ENCODE measurements around the gene ACADL. TPM values are rescaled to one million over a fixed set of nuclear protein-coding genes. Genes with fewer than 3 reads are reported as not detected.

The ACADL gene
- total RNA-seq, 1 experiment from 2014 or later, result not detected

DNA sequence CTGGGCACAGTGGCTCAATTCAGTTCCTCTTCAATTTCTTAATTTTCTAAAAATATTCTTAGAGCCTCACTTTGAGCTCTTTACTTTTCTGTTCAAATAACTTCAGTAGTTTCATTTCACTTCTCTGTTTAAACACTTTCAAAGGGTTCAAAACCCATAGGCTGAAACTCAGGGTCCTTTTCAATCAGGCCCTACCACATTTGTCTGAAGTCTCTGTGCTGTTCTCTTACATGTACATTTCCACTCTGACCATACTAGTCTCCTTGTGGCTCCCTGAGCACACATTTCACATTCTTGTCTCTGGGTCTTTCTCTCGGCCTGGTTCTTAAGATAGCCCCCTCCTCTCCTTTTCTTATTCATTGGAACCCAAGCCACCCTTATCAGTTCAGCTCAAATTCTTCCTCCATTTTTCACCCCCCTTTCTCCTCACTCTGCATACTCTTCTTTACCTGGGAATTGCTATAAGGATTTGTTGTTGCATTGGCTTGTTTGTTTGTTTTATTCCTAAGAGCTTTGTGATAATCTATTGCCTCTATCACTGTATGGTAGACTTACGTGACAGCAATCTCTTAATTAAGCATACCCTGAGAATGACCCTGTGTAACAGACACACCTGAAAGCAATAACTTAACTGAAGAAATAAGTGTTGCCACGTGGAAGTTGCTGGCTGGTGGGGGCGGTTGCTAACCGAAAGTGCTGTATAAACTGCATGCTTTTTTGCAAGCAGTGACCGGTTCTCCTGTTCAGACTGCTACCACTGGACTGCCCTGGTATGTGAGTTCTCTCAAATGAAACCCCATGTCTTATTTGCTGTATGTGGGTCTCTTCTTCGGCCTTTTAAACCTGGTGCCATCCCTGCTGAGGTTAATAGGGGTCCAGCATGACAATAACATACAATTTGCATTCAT, 27.7 kb upstream of the ACADL start:
- no peak overlapping the region for H3K9ac ChIP-seq (ENCODE audit: low read length)
- no peaks in the 10 kb centered on the region for H3K9me3 ChIP-seq (ENCODE audit: control insufficient read depth in 1 of 2, insufficient read depth in 1 of 2, low read depth in 1 of 2, low read length in 2 of 2)
- CTCF ChIA-PET, result no interaction called here
- POLR2A ChIA-PET, result no interaction called here
- H3K4me2 ChIP-seq (ENCODE audit: low read length), result no peak overlapping the region
- no peaks in the 10 kb centered on the region for H3K4me1 ChIP-seq (ENCODE audit: control insufficient read depth in 1 of 2, insufficient read depth in 2 of 2, low read length in 2 of 2)
- H3K36me3 ChIP-seq (ENCODE audit: control insufficient read depth in 1 of 2, insufficient read depth in 2 of 2, low read length in 2 of 2), result no peaks in the 10 kb centered on the region
- H3K27me3 ChIP-seq (ENCODE audit: insufficient read depth, low read length), result no peaks in the 10 kb centered on the region
- no peak overlapping the region for H3K4me3 ChIP-seq (replicated peaks in 1 of 2; ENCODE audit: low read depth in 1 of 2, low read length in 2 of 2)
- H3K9me2 ChIP-seq (ENCODE audit: insufficient read depth), result no peaks in the 10 kb centered on the region
- DNase-seq (ENCODE audit: low read depth, low spot score) (no peak), ATAC-seq (no peak)
- no TSS peak for BruUV-seq (replicated peaks)
- TF ChIP-seq SP1 (IDR thresholded peaks at IDR 0.05; ENCODE audit: low read depth), result no peak
- TF ChIP-seq ELF1 (IDR thresholded peaks at IDR 0.05; ENCODE audit: borderline replicate concordance, low read depth), result no peak
- TF ChIP-seq, protein P1, sequence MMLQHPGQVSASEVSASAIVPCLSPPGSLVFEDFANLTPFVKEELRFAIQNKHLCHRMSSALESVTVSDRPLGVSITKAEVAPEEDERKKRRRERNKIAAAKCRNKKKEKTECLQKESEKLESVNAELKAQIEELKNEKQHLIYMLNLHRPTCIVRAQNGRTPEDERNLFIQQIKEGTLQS (IDR thresholded peaks at IDR 0.05), result no peak
- TF ChIP-seq, protein P2, sequence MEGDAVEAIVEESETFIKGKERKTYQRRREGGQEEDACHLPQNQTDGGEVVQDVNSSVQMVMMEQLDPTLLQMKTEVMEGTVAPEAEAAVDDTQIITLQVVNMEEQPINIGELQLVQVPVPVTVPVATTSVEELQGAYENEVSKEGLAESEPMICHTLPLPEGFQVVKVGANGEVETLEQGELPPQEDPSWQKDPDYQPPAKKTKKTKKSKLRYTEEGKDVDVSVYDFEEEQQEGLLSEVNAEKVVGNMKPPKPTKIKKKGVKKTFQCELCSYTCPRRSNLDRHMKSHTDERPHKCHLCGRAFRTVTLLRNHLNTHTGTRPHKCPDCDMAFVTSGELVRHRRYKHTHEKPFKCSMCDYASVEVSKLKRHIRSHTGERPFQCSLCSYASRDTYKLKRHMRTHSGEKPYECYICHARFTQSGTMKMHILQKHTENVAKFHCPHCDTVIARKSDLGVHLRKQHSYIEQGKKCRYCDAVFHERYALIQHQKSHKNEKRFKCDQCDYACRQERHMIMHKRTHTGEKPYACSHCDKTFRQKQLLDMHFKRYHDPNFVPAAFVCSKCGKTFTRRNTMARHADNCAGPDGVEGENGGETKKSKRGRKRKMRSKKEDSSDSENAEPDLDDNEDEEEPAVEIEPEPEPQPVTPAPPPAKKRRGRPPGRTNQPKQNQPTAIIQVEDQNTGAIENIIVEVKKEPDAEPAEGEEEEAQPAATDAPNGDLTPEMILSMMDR (IDR thresholded peaks at IDR 0.05 in 2 of 3, conservative IDR thresholded peaks at IDR 0.05 in 1 of 3; ENCODE audit: borderline replicate concordance in 1 of 3, insufficient read depth in 1 of 3, low read depth in 2 of 3, low read length in 2 of 3), result no peak
- TF ChIP-seq SIN3A (IDR thresholded peaks at IDR 0.05; ENCODE audit: low read depth), result no peak
- TF ChIP-seq TCF7L2 (IDR thresholded peaks at IDR 0.05; ENCODE audit: borderline replicate concordance, extremely low read depth, insufficient read depth, insufficient read length), result no peak
- TF ChIP-seq POLR2AphosphoS5 (IDR thresholded peaks at IDR 0.05; ENCODE audit: low read depth, low read length), result no peak
- no peak for TF ChIP-seq CEBPB (IDR thresholded peaks at IDR 0.05; ENCODE audit: low read depth)
- TF ChIP-seq POLR2A (IDR thresholded peaks at IDR 0.05; ENCODE audit: borderline replicate concordance, extremely low read depth, insufficient read depth, insufficient read length), result no peak
- no peak for TF ChIP-seq CBX3 (IDR thresholded peaks at IDR 0.05; ENCODE audit: low read depth)
- TF ChIP-seq RAD21 (IDR thresholded peaks at IDR 0.05; ENCODE audit: low read depth), result no peak
- TF ChIP-seq, protein P3, sequence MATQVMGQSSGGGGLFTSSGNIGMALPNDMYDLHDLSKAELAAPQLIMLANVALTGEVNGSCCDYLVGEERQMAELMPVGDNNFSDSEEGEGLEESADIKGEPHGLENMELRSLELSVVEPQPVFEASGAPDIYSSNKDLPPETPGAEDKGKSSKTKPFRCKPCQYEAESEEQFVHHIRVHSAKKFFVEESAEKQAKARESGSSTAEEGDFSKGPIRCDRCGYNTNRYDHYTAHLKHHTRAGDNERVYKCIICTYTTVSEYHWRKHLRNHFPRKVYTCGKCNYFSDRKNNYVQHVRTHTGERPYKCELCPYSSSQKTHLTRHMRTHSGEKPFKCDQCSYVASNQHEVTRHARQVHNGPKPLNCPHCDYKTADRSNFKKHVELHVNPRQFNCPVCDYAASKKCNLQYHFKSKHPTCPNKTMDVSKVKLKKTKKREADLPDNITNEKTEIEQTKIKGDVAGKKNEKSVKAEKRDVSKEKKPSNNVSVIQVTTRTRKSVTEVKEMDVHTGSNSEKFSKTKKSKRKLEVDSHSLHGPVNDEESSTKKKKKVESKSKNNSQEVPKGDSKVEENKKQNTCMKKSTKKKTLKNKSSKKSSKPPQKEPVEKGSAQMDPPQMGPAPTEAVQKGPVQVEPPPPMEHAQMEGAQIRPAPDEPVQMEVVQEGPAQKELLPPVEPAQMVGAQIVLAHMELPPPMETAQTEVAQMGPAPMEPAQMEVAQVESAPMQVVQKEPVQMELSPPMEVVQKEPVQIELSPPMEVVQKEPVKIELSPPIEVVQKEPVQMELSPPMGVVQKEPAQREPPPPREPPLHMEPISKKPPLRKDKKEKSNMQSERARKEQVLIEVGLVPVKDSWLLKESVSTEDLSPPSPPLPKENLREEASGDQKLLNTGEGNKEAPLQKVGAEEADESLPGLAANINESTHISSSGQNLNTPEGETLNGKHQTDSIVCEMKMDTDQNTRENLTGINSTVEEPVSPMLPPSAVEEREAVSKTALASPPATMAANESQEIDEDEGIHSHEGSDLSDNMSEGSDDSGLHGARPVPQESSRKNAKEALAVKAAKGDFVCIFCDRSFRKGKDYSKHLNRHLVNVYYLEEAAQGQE (IDR thresholded peaks at IDR 0.05; ENCODE audit: low read depth), result no peak
- TF ChIP-seq, protein P4, sequence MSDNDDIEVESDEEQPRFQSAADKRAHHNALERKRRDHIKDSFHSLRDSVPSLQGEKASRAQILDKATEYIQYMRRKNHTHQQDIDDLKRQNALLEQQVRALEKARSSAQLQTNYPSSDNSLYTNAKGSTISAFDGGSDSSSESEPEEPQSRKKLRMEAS (IDR thresholded peaks at IDR 0.05), result no peak
- TF ChIP-seq SRF (IDR thresholded peaks at IDR 0.05; ENCODE audit: low read depth), result no peak
- H3K27ac ChIP-seq (ENCODE audit: low read depth, low read length), result no peak overlapping the region
- H2AFZ ChIP-seq (ENCODE audit: low read depth, low read length, poor library complexity, severe bottlenecking), result no peak overlapping the region
- no peaks in the 10 kb centered on the region for H3K79me2 ChIP-seq (ENCODE audit: insufficient read depth, low read length)
- no peaks in the 10 kb centered on the region for H4K20me1 ChIP-seq (ENCODE audit: insufficient read depth)
- RAD21 ChIA-PET (ENCODE audit: low non-redundant PET in 1 of 2, low total read pairs in 2 of 2, uncharacterized antibody in 2 of 2, unreplicated experiment in 2 of 2), result no interaction called here
- intact Hi-C loops (cut with micrococcal nuclease), result no loop called here

Measured in HCT116 (cell line).